HepG2 (cell line): ENCODE results near the gene SYCE3. TPM values are rescaled to one million over a fixed set of nuclear protein-coding genes. Genes with fewer than 3 reads are reported as not detected.

Experiments used
- CHD4 ChIP-seq: fragments of 200-600 bp; sonication (generic); IDR thresholded peaks from 2 replicates; pipeline ENCODE4 v1.7.0; 2017; ENCODE audit warnings: mild to moderate bottlenecking, low read length, borderline replicate concordance
- FOXP1 ChIP-seq, 2 experiments: fragments of 450-650 bp in 1 of 2; IDR thresholded peaks; 2 replicates each; pipeline ENCODE4 v1.6.1; 2017 to 2018; ENCODE audit warnings: antibody characterized with exemption in 1 of 2
- HCFC1 ChIP-seq: fragments of 150-350 bp; IDR thresholded peaks from 2 replicates; pipeline ENCODE4 v1.6.1; 2014; ENCODE audit warnings: low read depth, low read length
- HNF4G ChIP-seq, 2 experiments: sonication (generic) in 1 of 2; formaldehyde crosslinking in 1 of 2; IDR thresholded peaks; 2 replicates each; pipeline versions ENCODE4 v1.4.0 to v1.6.1; 2011 to 2020; ENCODE audit warnings: borderline replicate concordance in 2 of 2, low read depth in 2 of 2, mild to moderate bottlenecking in 2 of 2, low read length in 1 of 2, missing genetic modification reagents in 1 of 2, moderate library complexity in 1 of 2
- KDM1A ChIP-seq: IDR thresholded peaks from 2 replicates; pipeline ENCODE4 v1.6.1; 2016; ENCODE audit warnings: missing compliant biosample characterization
- MBD4 ChIP-seq: IDR thresholded peaks from 2 replicates; pipeline ENCODE4 v1.6.1; 2012; ENCODE audit warnings: low read length, inconsistent platforms, borderline replicate concordance
- MTA3 ChIP-seq: sonication (generic); formaldehyde crosslinking; IDR thresholded peaks from 2 replicates; pipeline ENCODE4 v1.4.0; 2020; ENCODE audit warnings: missing genetic modification reagents
- ONECUT2 ChIP-seq: sonication (generic); formaldehyde crosslinking; IDR thresholded peaks from 2 replicates; pipeline ENCODE4 v1.4.0; 2020; ENCODE audit warnings: missing genetic modification reagents
- PHF5A ChIP-seq: IDR thresholded peaks from one replicate; pipeline ENCODE4 v1.6.1; 2018; ENCODE audit warnings: low read depth, missing genetic modification reagents; ENCODE audit not compliant: unreplicated experiment
- POLR2G ChIP-seq: fragments of 200-400 bp; formaldehyde crosslinking; IDR thresholded peaks from 2 replicates; pipeline ENCODE4 v1.6.1; 2018; ENCODE audit warnings: mild to moderate bottlenecking, low read depth, low read length, moderate library complexity
- SMYD3 ChIP-seq: sonication (generic); formaldehyde crosslinking; IDR thresholded peaks from 2 replicates; pipeline ENCODE4 v1.8.1; 2023; ENCODE audit warnings: mild to moderate bottlenecking, missing genetic modification reagents
- STAG1 ChIP-seq: sonication (generic); formaldehyde crosslinking; IDR thresholded peaks from 2 replicates; pipeline ENCODE4 v1.4.0; 2020; ENCODE audit warnings: missing genetic modification reagents
- U2AF2 ChIP-seq: fragments of 200-400 bp; formaldehyde crosslinking; IDR thresholded peaks from 2 replicates; pipeline ENCODE4 v1.6.1; 2017; ENCODE audit warnings: low read depth, mild to moderate bottlenecking, low read length
- ZBTB3 ChIP-seq: sonication (generic); formaldehyde crosslinking; IDR thresholded peaks from 2 replicates; pipeline ENCODE4 v1.4.0; 2020; ENCODE audit warnings: low read depth, mild to moderate bottlenecking, moderate library complexity, missing genetic modification reagents, borderline replicate concordance
- ZFAT ChIP-seq: sonication (generic); formaldehyde crosslinking; conservative IDR thresholded peaks from 2 replicates; pipeline ENCODE4 v1.8.1; 2023; ENCODE audit warnings: missing genetic modification reagents, inconsistent platforms
- ZNF143 ChIP-seq: sonication (generic); formaldehyde crosslinking; IDR thresholded peaks from 2 replicates; pipeline ENCODE4 v1.4.0; 2020; ENCODE audit warnings: missing genetic modification reagents
- ZNF292 ChIP-seq: sonication (generic); formaldehyde crosslinking; IDR thresholded peaks from 2 replicates; pipeline ENCODE4 v1.8.1; 2022; ENCODE audit warnings: mild to moderate bottlenecking, low read depth, missing genetic modification reagents, borderline replicate concordance
- ZNF510 ChIP-seq: sonication (generic); formaldehyde crosslinking; IDR thresholded peaks from 2 replicates; pipeline ENCODE4 v1.4.0; 2020; ENCODE audit warnings: low read depth, mild to moderate bottlenecking, missing genetic modification reagents
- ZNF644 ChIP-seq: IDR thresholded peaks from 2 replicates; pipeline ENCODE4 v1.6.1; 2016; ENCODE audit warnings: low read depth
- ZSCAN25 ChIP-seq: sonication (generic); formaldehyde crosslinking; IDR thresholded peaks from 2 replicates; pipeline ENCODE4 v1.8.0; 2022; ENCODE audit warnings: mild to moderate bottlenecking, missing genetic modification reagents
- polyA plus RNA-seq, 8 experiments: library from polyadenylated mRNA; depleted of rRNA in 3 of 8; stranded (reverse) in 7 of 8; unstranded in 1 of 8; fragments of >200 nt; fragmentation: Illumina TruSeq in 4 of 8; extraction: Trizol in 4 of 8; gene quantifications; 2 replicates each; pipeline versions ENCODE4 v1.2.1 to v1.2.3, GENCODE V29; 2011 to 2016; ENCODE audit warnings: low read depth in 4 of 8, missing spikeins in 1 of 8, mixed read lengths in 1 of 8; ENCODE audit not compliant: insufficient read depth in 1 of 8
- total RNA-seq, 5 experiments: library from RNA; depleted of rRNA; stranded (reverse); fragments of >200 nt; fragmentation: Illumina TruSeq; extraction: Trizol; gene quantifications; 2 replicates each; pipeline ENCODE4 v1.2.3, GENCODE V29; 2016; ENCODE audit warnings: low read depth in 1 of 5
- TF ChIP-seq, protein P1 (sequence below), 2 experiments: IDR thresholded peaks; 2 replicates each; pipeline ENCODE4 v1.6.1; 2011 to 2012; ENCODE audit warnings: low read length in 2 of 2, borderline replicate concordance in 1 of 2, low read depth in 1 of 2, mild to moderate bottlenecking in 1 of 2, moderate library complexity in 1 of 2
- TF ChIP-seq, protein P2 (sequence below): sonication (generic); formaldehyde crosslinking; IDR thresholded peaks from 2 replicates; pipeline ENCODE4 v1.4.0; 2020; ENCODE audit warnings: missing genetic modification reagents, mild to moderate bottlenecking, borderline replicate concordance

Gene SYCE3
- total and polyA plus RNA-seq, 2 of the 13 experiments (the other 11 are each of a cell fraction or from before 2014, with no cell fraction given): not detected

DNA sequence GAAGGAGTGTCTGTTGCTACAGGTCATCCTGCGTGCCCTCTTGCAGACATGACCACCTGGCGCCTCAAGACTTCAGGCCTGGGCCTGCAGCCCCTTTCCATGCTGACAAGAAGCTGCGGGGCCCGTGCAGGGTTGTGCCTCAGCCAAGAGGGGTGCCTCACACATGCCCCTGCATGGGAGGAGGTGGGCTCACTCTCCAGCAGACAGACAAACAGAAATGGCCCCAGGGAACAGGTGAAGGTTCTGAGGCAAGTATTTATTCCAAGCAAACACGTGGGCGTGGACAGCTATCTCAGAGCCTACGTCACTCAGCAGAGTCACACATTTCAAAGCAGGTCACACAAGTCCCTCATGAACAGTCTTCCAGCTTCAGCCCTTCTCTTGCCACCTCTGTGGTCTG, 5.9 kb upstream of the SYCE3 start (continued):
- no peak for TF ChIP-seq STAG1 (CRISPR knock-in tag)
- no peak for TF ChIP-seq HNF4G (IDR thresholded peaks at IDR 0.05; ENCODE audit: borderline replicate concordance, low read depth, low read length)
- TF ChIP-seq HNF4G (CRISPR knock-in tag; IDR thresholded peaks at IDR 0.05; ENCODE audit: borderline replicate concordance, low read depth): no peak
- no peak for TF ChIP-seq U2AF2
- no peak for TF ChIP-seq ZNF510
- no peak for TF ChIP-seq POLR2G
- no peak for TF ChIP-seq ONECUT2 (CRISPR knock-in tag)
- TF ChIP-seq SMYD3: no peak
- TF ChIP-seq, protein P1, sequence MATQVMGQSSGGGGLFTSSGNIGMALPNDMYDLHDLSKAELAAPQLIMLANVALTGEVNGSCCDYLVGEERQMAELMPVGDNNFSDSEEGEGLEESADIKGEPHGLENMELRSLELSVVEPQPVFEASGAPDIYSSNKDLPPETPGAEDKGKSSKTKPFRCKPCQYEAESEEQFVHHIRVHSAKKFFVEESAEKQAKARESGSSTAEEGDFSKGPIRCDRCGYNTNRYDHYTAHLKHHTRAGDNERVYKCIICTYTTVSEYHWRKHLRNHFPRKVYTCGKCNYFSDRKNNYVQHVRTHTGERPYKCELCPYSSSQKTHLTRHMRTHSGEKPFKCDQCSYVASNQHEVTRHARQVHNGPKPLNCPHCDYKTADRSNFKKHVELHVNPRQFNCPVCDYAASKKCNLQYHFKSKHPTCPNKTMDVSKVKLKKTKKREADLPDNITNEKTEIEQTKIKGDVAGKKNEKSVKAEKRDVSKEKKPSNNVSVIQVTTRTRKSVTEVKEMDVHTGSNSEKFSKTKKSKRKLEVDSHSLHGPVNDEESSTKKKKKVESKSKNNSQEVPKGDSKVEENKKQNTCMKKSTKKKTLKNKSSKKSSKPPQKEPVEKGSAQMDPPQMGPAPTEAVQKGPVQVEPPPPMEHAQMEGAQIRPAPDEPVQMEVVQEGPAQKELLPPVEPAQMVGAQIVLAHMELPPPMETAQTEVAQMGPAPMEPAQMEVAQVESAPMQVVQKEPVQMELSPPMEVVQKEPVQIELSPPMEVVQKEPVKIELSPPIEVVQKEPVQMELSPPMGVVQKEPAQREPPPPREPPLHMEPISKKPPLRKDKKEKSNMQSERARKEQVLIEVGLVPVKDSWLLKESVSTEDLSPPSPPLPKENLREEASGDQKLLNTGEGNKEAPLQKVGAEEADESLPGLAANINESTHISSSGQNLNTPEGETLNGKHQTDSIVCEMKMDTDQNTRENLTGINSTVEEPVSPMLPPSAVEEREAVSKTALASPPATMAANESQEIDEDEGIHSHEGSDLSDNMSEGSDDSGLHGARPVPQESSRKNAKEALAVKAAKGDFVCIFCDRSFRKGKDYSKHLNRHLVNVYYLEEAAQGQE (IDR thresholded peaks at IDR 0.05; ENCODE audit: borderline replicate concordance in 1 of 2, low read depth in 1 of 2, low read length in 2 of 2): no peak
- no peak for TF ChIP-seq ZNF143 (CRISPR knock-in tag)
- no peak for TF ChIP-seq ZBTB3 (CRISPR knock-in tag)
- no peak for TF ChIP-seq MBD4
- no peak for TF ChIP-seq MTA3
- no peak for TF ChIP-seq FOXP1 (IDR thresholded peaks at IDR 0.05)
- TF ChIP-seq FOXP1 (CRISPR knock-in tag; IDR thresholded peaks at IDR 0.05): no peak
- TF ChIP-seq KDM1A (CRISPR knock-in tag): no peak
- no peak for TF ChIP-seq PHF5A
- TF ChIP-seq ZNF292 (CRISPR knock-in tag): 0 out of 2 replicates have a peak, but pooled peaks have one; percentile 0
- TF ChIP-seq ZSCAN25 (CRISPR knock-in tag): peak; percentile 78; the same call in 1 of the 2 replicates
- TF ChIP-seq HCFC1: no peak
- TF ChIP-seq, protein P2, sequence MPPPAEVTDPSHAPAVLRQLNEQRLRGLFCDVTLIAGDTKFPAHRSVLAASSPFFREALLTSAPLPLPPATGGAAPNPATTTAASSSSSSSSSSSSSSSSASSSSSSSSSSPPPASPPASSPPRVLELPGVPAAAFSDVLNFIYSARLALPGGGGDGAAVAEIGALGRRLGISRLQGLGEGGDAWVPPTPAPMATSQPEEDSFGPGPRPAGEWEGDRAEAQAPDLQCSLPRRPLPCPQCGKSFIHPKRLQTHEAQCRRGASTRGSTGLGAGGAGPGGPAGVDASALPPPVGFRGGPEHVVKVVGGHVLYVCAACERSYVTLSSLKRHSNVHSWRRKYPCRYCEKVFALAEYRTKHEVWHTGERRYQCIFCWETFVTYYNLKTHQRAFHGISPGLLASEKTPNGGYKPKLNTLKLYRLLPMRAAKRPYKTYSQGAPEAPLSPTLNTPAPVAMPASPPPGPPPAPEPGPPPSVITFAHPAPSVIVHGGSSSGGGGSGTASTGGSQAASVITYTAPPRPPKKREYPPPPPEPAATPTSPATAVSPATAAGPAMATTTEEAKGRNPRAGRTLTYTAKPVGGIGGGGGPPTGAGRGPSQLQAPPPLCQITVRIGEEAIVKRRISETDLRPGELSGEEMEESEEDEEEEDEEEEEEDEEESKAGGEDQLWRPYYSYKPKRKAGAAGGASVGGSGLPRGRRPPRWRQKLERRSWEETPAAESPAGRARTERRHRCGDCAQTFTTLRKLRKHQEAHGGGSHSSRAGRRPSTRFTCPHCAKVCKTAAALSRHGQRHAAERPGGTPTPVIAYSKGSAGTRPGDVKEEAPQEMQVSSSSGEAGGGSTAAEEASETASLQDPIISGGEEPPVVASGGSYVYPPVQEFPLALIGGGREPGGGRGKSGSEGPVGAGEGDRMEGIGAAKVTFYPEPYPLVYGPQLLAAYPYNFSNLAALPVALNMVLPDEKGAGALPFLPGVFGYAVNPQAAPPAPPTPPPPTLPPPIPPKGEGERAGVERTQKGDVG (CRISPR knock-in tag): no peak
- no peak for TF ChIP-seq ZNF644 (CRISPR knock-in tag)
- no peak for TF ChIP-seq CHD4
- no peak for TF ChIP-seq ZFAT
